ENCODE results near the gene TRPM3.
A peak's percentile ranks its signal among the peaks of the same experiment; 100 is the strongest.

Gene TRPM3

GRCh38 chr9:70927530-70927929, 193.9 kb downstream of the TRPM3 start:
- H3K4me2 ChIP-seq (ENCODE audit: low read depth, low read length) = no peak overlapping the region
- H3K79me2 ChIP-seq (ENCODE audit: low read length) = no peaks in the 10 kb centered on the region
- no peak overlapping the region for H3K4me3 ChIP-seq (ENCODE audit: low read length)
- H3K9me3 ChIP-seq (replicated peaks; ENCODE audit: insufficient read depth, low read length) = no peaks in the 10 kb centered on the region
- no peaks in the 10 kb centered on the region for H4K20me1 ChIP-seq (ENCODE audit: insufficient read depth, low read length)
- H3K27ac ChIP-seq (ENCODE audit: low read length) = no peak overlapping the region
- no peaks in the 10 kb centered on the region for H3K9me2 ChIP-seq (replicated peaks; ENCODE audit: insufficient read depth, low read length)
- H3K27me3 ChIP-seq (replicated peaks; ENCODE audit: insufficient read depth, low read length) = no peaks in the 10 kb centered on the region
- H3K4me1 ChIP-seq (ENCODE audit: low read length) = no peaks in the 10 kb centered on the region
- no peak overlapping the region for H2AFZ ChIP-seq (ENCODE audit: low read length)
- DNase-seq = no peak
- H3K36me3 ChIP-seq (replicated peaks; ENCODE audit: insufficient read depth, low read length) = no peaks in the 10 kb centered on the region
- H3K9ac ChIP-seq (ENCODE audit: low read length) = no peak overlapping the region
- H3F3A ChIP-seq (ENCODE audit: insufficient read depth, low read length) = no peaks in the 10 kb centered on the region
- TF ChIP-seq CTCF (IDR thresholded peaks at IDR 0.05; ENCODE audit: low read length) (no peak), EZH2phosphoT487 (IDR thresholded peaks at IDR 0.05; ENCODE audit: low read length) (no peak), EZH2 (optimal IDR thresholded peaks at IDR 0.05; ENCODE audit: low read depth, low read length) (no peak)

GRCh38 chr9:70924895-70925547, 196.4 kb downstream of the TRPM3 start:
- peak; percentile 83 for TF ChIP-seq CTCF (IDR thresholded peaks at IDR 0.05; ENCODE audit: low read length)
- TF ChIP-seq EZH2 (optimal IDR thresholded peaks at IDR 0.05; ENCODE audit: low read depth, low read length) = no peak
- no peaks in the 10 kb centered on the region for H4K20me1 ChIP-seq (ENCODE audit: insufficient read depth, low read length)
- no peaks in the 10 kb centered on the region for H3F3A ChIP-seq (ENCODE audit: insufficient read depth, low read length)
- H3K9me3 ChIP-seq (replicated peaks; ENCODE audit: insufficient read depth, low read length) = no peaks in the 10 kb centered on the region
- peak overlapping the region; percentile 40; the same call in 1 of the 2 replicates for H2AFZ ChIP-seq (ENCODE audit: low read length)
- H3K9me2 ChIP-seq (replicated peaks; ENCODE audit: insufficient read depth, low read length) = no peaks in the 10 kb centered on the region
- H3K79me2 ChIP-seq (ENCODE audit: low read length) = no peaks in the 10 kb centered on the region
- H3K36me3 ChIP-seq (replicated peaks; ENCODE audit: insufficient read depth, low read length) = no peaks in the 10 kb centered on the region
- DNase-seq = peak; percentile 79
- peak overlapping the region; percentile 16; the same call in 1 of the 2 replicates for H3K4me2 ChIP-seq (ENCODE audit: low read depth, low read length)
- no peak overlapping the region for H3K27ac ChIP-seq (ENCODE audit: low read length)
- H3K9ac ChIP-seq (ENCODE audit: low read length) = no peak overlapping the region
- H3K27me3 ChIP-seq (replicated peaks; ENCODE audit: insufficient read depth, low read length) = no peaks in the 10 kb centered on the region
- H3K4me1 ChIP-seq (ENCODE audit: low read length) = no peaks in the 10 kb centered on the region
- H3K4me3 ChIP-seq (ENCODE audit: low read length) = no peak overlapping the region

- Histone ChIP-seq H3K27ac (ENCODE audit: low read length) (no peak overlapping the region), H3K9me2 (replicated peaks; ENCODE audit: insufficient read depth, low read length) (no peaks in the 10 kb centered on the region), H3K36me3 (replicated peaks; ENCODE audit: insufficient read depth, low read length) (no peaks in the 10 kb centered on the region), H2AFZ (ENCODE audit: low read length) (0 out of 2 replicates have a peak overlapping the region, but pooled peaks have one; percentile 40), H3K27me3 (replicated peaks; ENCODE audit: insufficient read depth, low read length) (no peaks in the 10 kb centered on the region), H3K4me2 (ENCODE audit: low read depth, low read length) (no peak overlapping the region), H3K9ac (ENCODE audit: low read length) (no peak overlapping the region), H3K79me2 (ENCODE audit: low read length) (no peaks in the 10 kb centered on the region), H3K9me3 (replicated peaks; ENCODE audit: insufficient read depth, low read length) (no peaks in the 10 kb centered on the region), H4K20me1 (ENCODE audit: insufficient read depth, low read length) (no peaks in the 10 kb centered on the region), H3F3A (ENCODE audit: insufficient read depth, low read length) (no peaks in the 10 kb centered on the region), H3K4me1 (ENCODE audit: low read length) (no peaks in the 10 kb centered on the region), H3K4me3 (ENCODE audit: low read length) (no peak overlapping the region)
- DNase-seq = no peak
- no peak for TF ChIP-seq EZH2phosphoT487 (IDR thresholded peaks at IDR 0.05; ENCODE audit: low read length)
These were observed 197.0 kb downstream of the TRPM3 start for GRCh38 chr9:70924380-70924779.

GRCh38 chr9:70923961-70924360, 197.5 kb downstream of the TRPM3 start:
- Histone ChIP-seq H3K36me3 (replicated peaks; ENCODE audit: insufficient read depth, low read length) (no peaks in the 10 kb centered on the region), H3K9me3 (replicated peaks; ENCODE audit: insufficient read depth, low read length) (no peaks in the 10 kb centered on the region), H3K79me2 (ENCODE audit: low read length) (no peaks in the 10 kb centered on the region), H3K27ac (ENCODE audit: low read length) (no peak overlapping the region), H3K4me3 (ENCODE audit: low read length) (no peak overlapping the region), H3K9me2 (replicated peaks; ENCODE audit: insufficient read depth, low read length) (no peaks in the 10 kb centered on the region), H3F3A (ENCODE audit: insufficient read depth, low read length) (no peaks in the 10 kb centered on the region), H3K4me1 (ENCODE audit: low read length) (no peaks in the 10 kb centered on the region), H3K9ac (ENCODE audit: low read length) (no peak overlapping the region), H3K4me2 (ENCODE audit: low read depth, low read length) (no peak overlapping the region), H2AFZ (ENCODE audit: low read length) (no peak overlapping the region), H3K27me3 (replicated peaks; ENCODE audit: insufficient read depth, low read length) (no peaks in the 10 kb centered on the region), H4K20me1 (ENCODE audit: insufficient read depth, low read length) (no peaks in the 10 kb centered on the region)
- TF ChIP-seq EZH2 (optimal IDR thresholded peaks at IDR 0.05; ENCODE audit: low read depth, low read length) (no peak), EZH2phosphoT487 (IDR thresholded peaks at IDR 0.05; ENCODE audit: low read length) (no peak), CTCF (IDR thresholded peaks at IDR 0.05; ENCODE audit: low read length) (no peak)
- no peak for DNase-seq
